Measurements from ENCODE around the gene CABP7.

DNA sequence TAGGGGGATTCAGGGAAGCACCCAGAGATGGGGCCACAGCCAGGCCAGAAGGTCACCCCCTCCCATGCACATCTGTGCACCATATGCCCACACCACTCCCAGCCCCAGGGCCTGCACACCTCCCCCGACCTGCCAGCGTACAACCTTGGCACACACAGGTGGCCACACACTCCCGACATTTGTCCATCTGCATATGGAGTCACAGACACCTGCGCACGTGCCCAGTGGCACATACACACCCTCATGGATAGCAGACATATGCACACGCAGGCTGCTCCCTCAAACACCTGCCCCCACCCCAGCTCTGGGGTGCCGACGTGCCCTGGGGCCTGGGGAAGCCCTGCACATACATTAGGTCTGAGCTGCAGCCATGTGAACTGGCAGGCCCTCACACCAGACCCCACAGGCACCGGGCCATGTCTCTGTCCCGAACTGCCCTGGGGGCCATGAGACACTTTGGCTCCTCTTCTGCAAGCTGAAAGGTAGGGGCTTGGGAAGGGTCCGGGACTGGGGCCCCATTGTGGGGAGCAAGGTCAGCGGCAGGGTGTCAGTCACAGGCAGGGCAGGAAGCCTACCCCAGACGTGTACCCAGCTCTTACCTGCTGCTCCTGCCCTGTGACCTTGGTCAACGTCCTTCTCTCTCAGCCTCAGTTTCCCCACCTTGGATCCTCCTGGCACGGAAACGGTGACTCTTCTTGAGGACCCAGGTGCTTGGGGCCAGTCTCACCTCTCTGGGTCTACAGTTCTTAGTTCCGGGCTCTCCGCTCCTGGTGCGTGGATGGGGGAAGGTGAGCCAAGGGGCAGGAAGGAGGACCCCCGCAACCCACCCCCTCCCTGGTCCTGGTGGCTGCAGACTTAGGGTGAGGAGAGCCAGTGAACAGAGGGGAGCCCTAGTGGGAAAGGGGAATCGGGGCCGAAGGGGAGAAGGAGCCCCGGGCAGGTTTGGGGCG, 579 bp upstream of the CABP7 start:
- no peak for TF ChIP-seq CTCF (IDR thresholded peaks at IDR 0.05)
- no peak for TF ChIP-seq POLR2A (IDR thresholded peaks at IDR 0.05)
